ENCODE measurements around the gene SNRNP48.
A peak's percentile ranks its signal among the peaks of the same experiment; 100 is the strongest.

The SNRNP48 gene, protein sequence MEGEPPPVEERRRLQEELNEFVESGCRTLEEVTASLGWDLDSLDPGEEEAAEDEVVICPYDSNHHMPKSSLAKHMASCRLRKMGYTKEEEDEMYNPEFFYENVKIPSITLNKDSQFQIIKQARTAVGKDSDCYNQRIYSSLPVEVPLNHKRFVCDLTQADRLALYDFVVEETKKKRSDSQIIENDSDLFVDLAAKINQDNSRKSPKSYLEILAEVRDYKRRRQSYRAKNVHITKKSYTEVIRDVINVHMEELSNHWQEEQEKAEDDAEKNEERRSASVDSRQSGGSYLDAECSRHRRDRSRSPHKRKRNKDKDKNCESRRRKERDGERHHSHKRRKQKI

DNA sequence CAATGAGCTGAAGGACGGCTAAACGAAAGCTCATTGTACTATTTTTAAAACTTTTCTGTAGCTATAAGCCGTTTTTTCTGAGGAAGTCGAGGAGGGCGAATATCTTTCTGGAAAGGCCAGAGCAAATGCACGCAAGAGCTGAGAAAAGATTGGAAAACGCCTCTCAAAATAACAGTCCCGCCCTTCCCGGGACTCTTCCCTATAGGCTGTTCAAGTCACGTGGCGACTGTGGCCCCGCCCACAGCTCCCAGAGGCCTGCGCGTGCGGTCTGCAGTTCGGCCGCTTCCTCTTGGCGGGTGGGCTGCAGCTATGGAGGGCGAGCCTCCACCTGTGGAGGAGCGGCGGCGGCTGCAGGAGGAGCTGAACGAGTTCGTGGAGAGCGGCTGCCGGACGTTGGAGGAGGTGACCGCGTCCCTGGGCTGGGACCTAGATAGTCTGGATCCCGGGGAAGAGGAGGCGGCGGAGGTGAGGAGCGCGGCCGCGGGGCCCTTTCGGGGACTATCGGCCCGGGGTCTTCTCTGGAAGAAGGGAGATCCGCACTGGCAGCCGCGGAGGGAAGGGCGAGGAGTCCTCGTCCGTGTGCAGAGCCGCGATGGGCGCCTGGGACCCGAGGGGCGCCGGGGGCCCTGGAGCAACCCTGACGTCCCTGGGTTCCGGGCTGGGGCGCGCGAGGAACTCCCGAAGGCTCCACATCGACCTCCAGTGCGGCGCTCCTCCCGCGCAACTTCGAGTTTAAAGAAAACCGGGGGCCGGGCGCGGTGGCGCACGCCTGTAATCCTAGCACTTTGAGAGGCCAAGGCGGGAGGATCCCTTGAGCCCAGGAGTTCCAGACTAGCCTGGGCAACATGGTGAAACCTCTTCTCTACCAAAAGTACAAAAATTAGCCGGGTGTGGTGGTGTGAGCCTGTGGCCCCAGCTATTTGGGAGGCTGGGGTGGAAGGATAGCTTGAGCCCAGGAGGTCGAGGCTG lies at the start of gene SNRNP48:
Gene SNRNP48, plus strand, starts transcription at position 250 of the 969 bp plus-strand sequence. Its CDS starts 60 bp downstream, at position 310.
- Histone ChIP-seq H3K9me3 (ENCODE audit: control insufficient read depth, low read length) (no peaks in the 10 kb centered on the region), H3K4me1 (ENCODE audit: control insufficient read depth, insufficient read depth, low read length) (peaks cover 23% of the 10 kb centered on the region), H3K27me3 (replicated peaks; ENCODE audit: control insufficient read depth, insufficient read depth, low read length) (no peaks in the 10 kb centered on the region), H3K9ac (ENCODE audit: low read length) (peak within 1 kb of the TSS; percentile 94), H3K4me3 (ENCODE audit: low read length) (peak within 1 kb of the TSS; percentile 94), H3K36me3 (ENCODE audit: control insufficient read depth, insufficient read depth, low read length, severe bottlenecking) (peaks cover 25% of the 10 kb centered on the region)
- DNase-seq (ENCODE audit: low read depth): peak; percentile 98

DNA sequence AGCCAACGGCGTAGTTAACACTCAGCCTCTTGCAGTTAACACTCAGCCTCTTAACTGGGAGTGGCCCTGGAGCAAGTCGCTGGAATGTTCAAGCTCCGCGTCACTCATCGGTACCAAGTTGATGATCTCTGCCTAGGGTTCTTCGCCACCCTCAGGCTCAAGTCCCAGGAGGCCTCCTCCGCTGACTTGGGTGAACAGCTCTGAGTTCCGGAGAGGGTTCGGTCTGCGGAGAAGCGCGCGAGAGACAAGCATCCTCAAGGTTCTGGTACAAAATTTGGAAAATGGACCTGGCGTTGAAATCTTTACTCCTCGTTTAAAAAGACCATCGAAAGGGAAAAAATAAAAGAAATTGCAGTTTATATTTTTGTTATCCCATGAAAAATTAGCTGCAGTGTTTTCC lies 49.4 kb upstream of the SNRNP48 start:
- no peaks in the 10 kb centered on the region for H3K9me3 ChIP-seq (ENCODE audit: control insufficient read depth, low read length)
- peak overlapping the region; percentile 83 for H3K4me3 ChIP-seq (ENCODE audit: low read length)
- DNase-seq (ENCODE audit: low read depth): peak; percentile 33
- no peaks in the 10 kb centered on the region for H3K36me3 ChIP-seq (ENCODE audit: control insufficient read depth, insufficient read depth, low read length, severe bottlenecking)
- no peaks in the 10 kb centered on the region for H3K27me3 ChIP-seq (replicated peaks; ENCODE audit: control insufficient read depth, insufficient read depth, low read length)
- peak overlapping the region; percentile 86 for H3K9ac ChIP-seq (ENCODE audit: low read length)
- H3K4me1 ChIP-seq (ENCODE audit: control insufficient read depth, insufficient read depth, low read length): peaks cover 13% of the 10 kb centered on the region

DNA sequence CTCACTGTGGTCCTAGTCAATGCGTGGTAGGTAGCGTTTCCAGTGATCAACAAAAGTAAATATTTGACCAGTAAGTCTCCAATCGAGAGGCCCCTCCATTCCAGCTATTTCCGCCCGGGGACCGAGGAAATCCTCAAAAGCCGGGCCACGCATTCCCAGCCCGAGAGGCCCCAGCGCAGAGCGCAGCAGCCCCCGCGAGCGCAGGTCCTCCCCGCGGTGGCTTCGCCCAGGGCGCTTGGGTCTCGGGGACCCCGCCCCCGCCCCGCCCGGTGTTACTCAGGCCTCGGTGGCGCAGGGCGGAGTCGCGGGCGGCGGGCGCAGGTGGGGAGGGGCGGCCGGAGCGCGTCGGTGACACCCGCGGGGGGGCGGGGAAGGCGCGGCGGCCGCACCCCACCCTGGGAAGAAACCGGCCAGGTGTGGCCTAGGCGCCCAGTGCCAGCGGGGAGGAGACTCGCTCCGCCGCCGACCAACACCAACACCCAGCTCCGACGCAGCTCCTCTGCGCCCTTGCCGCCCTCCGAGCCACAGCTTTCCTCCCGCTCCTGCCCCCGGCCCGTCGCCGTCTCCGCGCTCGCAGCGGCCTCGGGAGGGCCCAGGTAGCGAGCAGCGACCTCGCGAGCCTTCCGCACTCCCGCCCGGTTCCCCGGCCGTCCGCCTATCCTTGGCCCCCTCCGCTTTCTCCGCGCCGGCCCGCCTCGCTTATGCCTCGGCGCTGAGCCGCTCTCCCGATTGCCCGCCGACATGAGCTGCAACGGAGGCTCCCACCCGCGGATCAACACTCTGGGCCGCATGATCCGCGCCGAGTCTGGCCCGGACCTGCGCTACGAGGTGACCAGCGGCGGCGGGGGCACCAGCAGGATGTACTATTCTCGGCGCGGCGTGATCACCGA lies 48.6 kb upstream of the SNRNP48 start, which contains the start of gene DSP:
Gene DSP, plus strand, starts transcription at position 497 of the 890 bp plus-strand sequence. Its CDS starts 245 bp downstream, at position 742.
- no peaks in the 10 kb centered on the region for H3K27me3 ChIP-seq (replicated peaks; ENCODE audit: control insufficient read depth, insufficient read depth, low read length)
- peak; percentile 83 for DNase-seq (ENCODE audit: low read depth)

DNA sequence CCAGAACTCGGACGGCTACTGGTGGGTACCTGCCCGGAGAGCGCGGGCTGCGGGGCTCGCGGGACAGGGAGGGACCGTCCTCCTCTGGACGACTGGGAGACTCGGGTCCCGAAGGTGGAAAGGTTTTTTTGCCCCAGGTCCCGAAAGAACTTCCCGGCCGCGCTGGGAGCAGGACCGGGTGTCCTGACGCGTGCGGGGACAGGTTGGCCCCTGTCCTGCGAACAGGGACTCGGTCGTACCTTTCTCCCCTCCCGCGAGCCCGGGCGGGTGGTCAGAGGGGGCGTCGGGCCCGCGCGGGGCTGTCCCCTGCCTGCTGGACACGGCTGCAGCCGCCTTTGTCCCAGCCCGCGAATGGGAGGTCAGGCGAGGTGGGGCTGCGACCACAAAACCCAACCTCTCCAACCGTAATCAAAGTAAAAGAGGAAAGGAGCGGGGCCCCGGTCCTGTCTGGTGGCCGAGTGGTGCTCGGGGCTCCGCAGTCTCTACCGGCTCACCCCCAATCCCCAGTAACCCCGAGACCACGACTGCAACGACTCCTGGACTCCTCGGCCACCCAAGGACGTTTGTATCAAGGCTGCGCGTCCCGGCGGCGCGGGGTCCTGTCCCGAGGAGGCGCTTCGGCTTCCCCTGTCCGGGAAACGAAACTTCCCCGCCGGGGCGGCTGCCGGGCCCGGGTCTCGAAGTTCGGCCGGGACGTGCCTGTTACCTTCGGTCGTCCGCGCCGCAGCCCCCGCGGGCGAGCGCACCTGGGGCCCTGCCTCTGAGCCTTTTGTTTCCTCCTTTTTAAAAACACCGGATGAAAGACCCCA lies 47.7 kb upstream of the SNRNP48 start:
- Histone ChIP-seq H3K4me1 (ENCODE audit: control insufficient read depth, insufficient read depth, low read length) (peaks cover 9% of the 10 kb centered on the region), H3K9ac (ENCODE audit: low read length) (peak overlapping the region; percentile 86), H3K27me3 (replicated peaks; ENCODE audit: control insufficient read depth, insufficient read depth, low read length) (no peaks in the 10 kb centered on the region), H3K36me3 (ENCODE audit: control insufficient read depth, insufficient read depth, low read length, severe bottlenecking) (no peaks in the 10 kb centered on the region), H3K9me3 (ENCODE audit: control insufficient read depth, low read length) (no peaks in the 10 kb centered on the region), H3K4me3 (ENCODE audit: low read length) (peak overlapping the region; percentile 83)
- peak; percentile 71 for DNase-seq (ENCODE audit: low read depth)

More for the DNA sequence above, 48.6 kb upstream of the SNRNP48 start, which contains the start of gene DSP:
- no peaks in the 10 kb centered on the region for H3K36me3 ChIP-seq (ENCODE audit: control insufficient read depth, insufficient read depth, low read length, severe bottlenecking)
- H3K4me1 ChIP-seq (ENCODE audit: control insufficient read depth, insufficient read depth, low read length): peaks cover 9% of the 10 kb centered on the region
- no peaks in the 10 kb centered on the region for H3K9me3 ChIP-seq (ENCODE audit: control insufficient read depth, low read length)
- H3K9ac ChIP-seq (ENCODE audit: low read length): peak within 1 kb of the TSS; percentile 86
- H3K4me3 ChIP-seq (ENCODE audit: low read length): peak within 1 kb of the TSS; percentile 83

DNA sequence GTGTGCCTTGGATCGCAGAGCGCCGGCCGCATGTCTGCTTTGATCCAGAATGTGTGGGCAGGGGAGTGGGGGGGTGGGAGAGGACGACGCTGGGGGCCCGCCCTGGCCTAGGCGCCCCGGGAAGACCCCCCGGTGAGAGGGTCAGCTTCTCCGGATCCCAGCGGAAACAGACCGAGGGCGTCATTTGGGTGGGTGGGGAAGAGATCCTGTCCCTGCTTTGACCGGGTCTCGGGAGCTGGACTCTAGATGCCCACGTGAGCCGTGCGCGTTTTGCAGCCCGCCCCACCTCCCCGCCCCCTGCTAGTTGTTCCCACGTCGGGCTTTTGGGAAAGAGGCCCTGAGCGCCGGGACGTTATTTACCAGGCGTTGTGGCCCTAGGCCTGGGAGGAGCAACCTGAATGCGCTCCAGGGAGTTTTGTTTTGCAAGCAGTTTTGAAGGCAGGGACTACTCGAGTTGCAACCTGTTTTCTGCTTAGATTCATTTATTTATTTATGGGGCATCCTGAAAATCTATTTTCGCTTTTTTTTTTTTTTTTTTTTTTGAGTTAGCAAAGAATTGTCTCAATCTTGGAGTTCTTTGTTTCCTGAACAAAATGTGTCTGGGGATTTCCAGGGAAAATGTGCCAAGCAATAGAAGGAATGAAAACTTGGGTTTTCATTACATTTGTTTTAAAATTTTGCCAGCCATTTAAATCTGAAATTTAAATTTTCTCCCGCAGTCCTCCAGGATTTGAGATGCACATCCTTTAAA lies 46.9 kb upstream of the SNRNP48 start:
- Histone ChIP-seq H3K4me3 (ENCODE audit: low read length) (peak overlapping the region; percentile 83), H3K4me1 (ENCODE audit: control insufficient read depth, insufficient read depth, low read length) (peaks cover 9% of the 10 kb centered on the region), H3K27me3 (replicated peaks; ENCODE audit: control insufficient read depth, insufficient read depth, low read length) (no peaks in the 10 kb centered on the region), H3K9ac (ENCODE audit: low read length) (peak overlapping the region; percentile 86), H3K36me3 (ENCODE audit: control insufficient read depth, insufficient read depth, low read length, severe bottlenecking) (no peaks in the 10 kb centered on the region), H3K9me3 (ENCODE audit: control insufficient read depth, low read length) (no peaks in the 10 kb centered on the region)
- DNase-seq (ENCODE audit: low read depth): peak; percentile 97

DNA sequence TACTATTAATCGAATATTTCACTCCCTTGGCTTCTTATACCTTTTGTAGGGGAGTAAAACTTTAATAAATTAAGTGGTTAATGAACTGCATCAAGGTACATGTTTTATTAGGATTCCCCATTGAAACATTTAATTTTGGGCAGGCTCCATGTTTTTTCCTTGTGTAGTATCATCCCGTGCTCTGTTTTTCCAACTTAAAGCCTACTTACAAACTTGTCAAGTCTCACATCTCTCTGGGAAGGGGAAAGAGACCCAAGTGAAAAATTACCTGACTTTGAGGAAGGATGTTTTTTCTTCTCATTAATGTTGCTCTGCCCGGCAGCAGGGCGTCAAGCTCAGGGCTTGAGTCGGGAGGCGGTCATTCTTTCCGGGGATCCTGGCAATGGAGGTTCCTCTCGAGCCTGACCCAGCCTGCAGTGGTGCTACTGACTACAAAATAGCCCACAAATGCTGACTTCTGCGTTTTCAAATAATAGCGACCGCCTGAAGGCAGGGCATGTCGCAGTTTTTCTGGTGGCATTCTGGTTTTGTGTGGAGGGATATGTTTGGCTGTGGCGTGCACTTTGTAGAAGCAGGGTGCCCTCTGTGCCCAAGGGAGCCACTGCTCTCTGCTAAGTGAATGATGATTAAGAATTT lies 46.1 kb upstream of the SNRNP48 start:
- peak; percentile 61 for DNase-seq (ENCODE audit: low read depth)
- peak overlapping the region; percentile 83 for H3K4me3 ChIP-seq (ENCODE audit: low read length)
- no peaks in the 10 kb centered on the region for H3K9me3 ChIP-seq (ENCODE audit: control insufficient read depth, low read length)
- H3K4me1 ChIP-seq (ENCODE audit: control insufficient read depth, insufficient read depth, low read length): peaks cover 9% of the 10 kb centered on the region
- no peaks in the 10 kb centered on the region for H3K36me3 ChIP-seq (ENCODE audit: control insufficient read depth, insufficient read depth, low read length, severe bottlenecking)
- no peaks in the 10 kb centered on the region for H3K27me3 ChIP-seq (replicated peaks; ENCODE audit: control insufficient read depth, insufficient read depth, low read length)
- H3K9ac ChIP-seq (ENCODE audit: low read length): peak overlapping the region; percentile 48

DNA sequence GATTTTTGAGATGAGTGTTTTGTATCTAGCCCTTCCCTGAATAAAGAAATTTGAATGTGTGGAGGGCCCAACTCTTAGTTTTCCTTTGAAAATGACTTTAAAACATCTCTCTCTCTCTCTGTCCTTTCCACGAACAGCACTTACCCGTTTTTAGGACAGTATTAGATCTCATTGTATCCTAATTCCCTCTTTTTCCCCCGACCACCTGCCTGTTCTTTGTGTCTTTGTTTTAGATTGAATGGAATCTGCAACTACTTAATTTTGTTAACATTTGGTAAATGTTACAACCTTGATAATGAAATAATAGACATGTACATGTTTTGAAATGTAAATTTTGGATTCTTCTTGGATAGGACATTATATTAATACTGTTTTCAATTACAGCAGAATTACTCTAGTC lies 45.4 kb upstream of the SNRNP48 start:
- H3K4me3 ChIP-seq (ENCODE audit: low read length): peak overlapping the region; percentile 83
- H3K4me1 ChIP-seq (ENCODE audit: control insufficient read depth, insufficient read depth, low read length): peaks cover 9% of the 10 kb centered on the region
- DNase-seq (ENCODE audit: low read depth): no peak

DNA sequence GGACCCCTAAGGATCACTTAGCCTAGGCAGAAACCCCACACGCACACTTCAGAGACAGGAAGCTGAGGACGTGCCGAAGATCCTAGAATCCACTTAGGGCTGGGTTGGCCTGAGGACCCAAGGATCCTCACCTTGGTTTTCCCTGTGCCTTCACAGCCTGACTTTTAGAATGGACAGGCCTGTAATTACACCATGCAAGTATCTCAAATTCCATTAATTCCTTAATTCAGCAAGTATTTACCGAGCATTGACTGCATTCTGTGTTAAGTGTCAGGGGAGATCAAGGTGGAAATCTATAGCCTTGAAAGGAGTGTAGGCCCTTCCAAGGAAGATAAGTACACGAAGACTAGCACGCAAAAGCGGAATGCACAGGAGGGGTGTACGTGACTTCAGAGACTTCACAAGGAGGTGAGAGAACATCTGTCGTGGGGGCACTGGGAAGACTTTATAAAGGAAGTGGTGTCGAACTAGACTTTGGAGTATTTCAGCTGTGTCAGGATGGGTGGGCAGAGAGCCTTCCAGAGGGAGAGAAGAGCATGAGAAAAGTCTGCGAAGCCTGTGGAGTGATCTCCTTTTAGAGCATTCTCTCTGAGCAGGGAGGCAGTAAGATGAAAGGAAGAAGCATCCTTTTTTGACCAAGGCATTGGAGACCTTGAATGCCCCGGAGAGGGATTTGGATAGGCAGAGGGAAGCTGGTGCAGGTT lies 44.5 kb upstream of the SNRNP48 start:
- Histone ChIP-seq H3K36me3 (ENCODE audit: control insufficient read depth, insufficient read depth, low read length, severe bottlenecking) (no peaks in the 10 kb centered on the region), H3K9me3 (ENCODE audit: control insufficient read depth, low read length) (no peaks in the 10 kb centered on the region), H3K4me1 (ENCODE audit: control insufficient read depth, insufficient read depth, low read length) (peaks cover 9% of the 10 kb centered on the region), H3K27me3 (replicated peaks; ENCODE audit: control insufficient read depth, insufficient read depth, low read length) (no peaks in the 10 kb centered on the region), H3K9ac (ENCODE audit: low read length) (no peak overlapping the region), H3K4me3 (ENCODE audit: low read length) (no peak overlapping the region)
- DNase-seq (ENCODE audit: low read depth): no peak

More for the DNA sequence above, 45.4 kb upstream of the SNRNP48 start:
- no peaks in the 10 kb centered on the region for H3K9me3 ChIP-seq (ENCODE audit: control insufficient read depth, low read length)
- H3K36me3 ChIP-seq (ENCODE audit: control insufficient read depth, insufficient read depth, low read length, severe bottlenecking): no peaks in the 10 kb centered on the region
- H3K27me3 ChIP-seq (replicated peaks; ENCODE audit: control insufficient read depth, insufficient read depth, low read length): no peaks in the 10 kb centered on the region
- peak overlapping the region; percentile 32 for H3K9ac ChIP-seq (ENCODE audit: low read length)

DNA sequence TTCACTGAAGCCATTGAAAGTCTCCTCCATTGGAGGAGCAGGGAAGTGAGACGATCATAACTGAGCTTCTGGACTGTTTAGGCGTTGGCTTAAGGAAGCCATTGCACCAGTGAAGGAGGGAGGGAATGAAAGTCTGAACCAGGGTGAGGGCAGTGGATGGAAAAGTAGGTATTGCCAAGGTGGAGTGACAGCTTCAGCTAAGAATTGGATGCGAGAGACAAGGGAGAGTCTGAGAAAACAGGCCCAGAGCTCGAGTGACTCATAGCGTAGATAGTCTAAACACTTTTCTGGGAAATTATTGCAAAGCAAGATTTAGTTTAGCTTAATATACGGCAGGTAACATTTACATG lies 44.0 kb upstream of the SNRNP48 start:
- Histone ChIP-seq H3K27me3 (replicated peaks; ENCODE audit: control insufficient read depth, insufficient read depth, low read length) (no peaks in the 10 kb centered on the region), H3K4me3 (ENCODE audit: low read length) (no peak overlapping the region), H3K9me3 (ENCODE audit: control insufficient read depth, low read length) (no peaks in the 10 kb centered on the region), H3K9ac (ENCODE audit: low read length) (no peak overlapping the region), H3K4me1 (ENCODE audit: control insufficient read depth, insufficient read depth, low read length) (peaks cover 9% of the 10 kb centered on the region), H3K36me3 (ENCODE audit: control insufficient read depth, insufficient read depth, low read length, severe bottlenecking) (no peaks in the 10 kb centered on the region)
- peak; percentile 35 for DNase-seq (ENCODE audit: low read depth)
